ENCODE measurements around the gene ZNF804A. TPM values are rescaled to one million over a fixed set of nuclear protein-coding genes. Genes with fewer than 3 reads are reported as not detected.

Gene ZNF804A
- total RNA-seq, 1 experiment from 2014 or later = 3.4 TPM

DNA sequence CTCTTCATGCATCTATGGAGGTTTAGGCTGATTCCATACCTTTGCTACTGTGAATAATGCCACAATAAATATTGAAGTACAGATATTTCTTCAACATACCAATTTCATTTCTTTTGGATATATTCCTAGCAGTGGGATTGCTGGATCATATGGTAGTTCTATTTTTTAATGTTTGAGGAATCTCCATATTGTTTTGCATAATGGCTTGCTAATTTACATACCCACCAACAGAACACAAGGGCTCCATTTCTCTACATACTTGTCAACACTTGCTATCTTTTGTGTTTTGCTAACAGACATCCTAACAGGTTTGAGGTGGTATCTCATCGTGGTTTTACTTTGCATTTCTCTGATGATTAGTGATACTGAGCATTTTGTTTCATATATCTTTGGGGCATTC is 253.2 kb downstream of the ZNF804A start:
- Histone ChIP-seq H3K9me3 (ENCODE audit: low read depth, low read length, poor library complexity, severe bottlenecking) (no peaks in the 10 kb centered on the region), H3K27ac (ENCODE audit: low read depth, low read length, poor library complexity, severe bottlenecking) (no peak overlapping the region), H3K36me3 (ENCODE audit: insufficient read depth, low read length, poor library complexity, severe bottlenecking) (no peaks in the 10 kb centered on the region), H3K4me3 (ENCODE audit: low read depth, low read length, poor library complexity, severe bottlenecking) (no peak overlapping the region), H3K27me3 (replicated peaks; ENCODE audit: insufficient read depth, low read depth, low read length, poor library complexity) (no peaks in the 10 kb centered on the region), H3K4me1 (ENCODE audit: insufficient read depth, low read length, poor library complexity, severe bottlenecking) (no peaks in the 10 kb centered on the region)
- intact Hi-C loops (cut with micrococcal nuclease; ENCODE audit: unreplicated experiment) = no loop called here
- no peak for DNase-seq (ENCODE audit: low spot score)
- ChIA-PET POLR2A (ENCODE audit: low non-redundant PET) (no interaction called here), CTCF (no interaction called here)
- TF ChIP-seq, protein P1, sequence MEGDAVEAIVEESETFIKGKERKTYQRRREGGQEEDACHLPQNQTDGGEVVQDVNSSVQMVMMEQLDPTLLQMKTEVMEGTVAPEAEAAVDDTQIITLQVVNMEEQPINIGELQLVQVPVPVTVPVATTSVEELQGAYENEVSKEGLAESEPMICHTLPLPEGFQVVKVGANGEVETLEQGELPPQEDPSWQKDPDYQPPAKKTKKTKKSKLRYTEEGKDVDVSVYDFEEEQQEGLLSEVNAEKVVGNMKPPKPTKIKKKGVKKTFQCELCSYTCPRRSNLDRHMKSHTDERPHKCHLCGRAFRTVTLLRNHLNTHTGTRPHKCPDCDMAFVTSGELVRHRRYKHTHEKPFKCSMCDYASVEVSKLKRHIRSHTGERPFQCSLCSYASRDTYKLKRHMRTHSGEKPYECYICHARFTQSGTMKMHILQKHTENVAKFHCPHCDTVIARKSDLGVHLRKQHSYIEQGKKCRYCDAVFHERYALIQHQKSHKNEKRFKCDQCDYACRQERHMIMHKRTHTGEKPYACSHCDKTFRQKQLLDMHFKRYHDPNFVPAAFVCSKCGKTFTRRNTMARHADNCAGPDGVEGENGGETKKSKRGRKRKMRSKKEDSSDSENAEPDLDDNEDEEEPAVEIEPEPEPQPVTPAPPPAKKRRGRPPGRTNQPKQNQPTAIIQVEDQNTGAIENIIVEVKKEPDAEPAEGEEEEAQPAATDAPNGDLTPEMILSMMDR (conservative IDR thresholded peaks at IDR 0.05; ENCODE audit: low read depth, low read length) = no peak
- no peak for TF ChIP-seq EZH2 (IDR thresholded peaks at IDR 0.05; ENCODE audit: borderline replicate concordance, low read depth, low read length, poor library complexity, severe bottlenecking)
- BruUV-seq (replicated peaks) = no TSS peak

DNA sequence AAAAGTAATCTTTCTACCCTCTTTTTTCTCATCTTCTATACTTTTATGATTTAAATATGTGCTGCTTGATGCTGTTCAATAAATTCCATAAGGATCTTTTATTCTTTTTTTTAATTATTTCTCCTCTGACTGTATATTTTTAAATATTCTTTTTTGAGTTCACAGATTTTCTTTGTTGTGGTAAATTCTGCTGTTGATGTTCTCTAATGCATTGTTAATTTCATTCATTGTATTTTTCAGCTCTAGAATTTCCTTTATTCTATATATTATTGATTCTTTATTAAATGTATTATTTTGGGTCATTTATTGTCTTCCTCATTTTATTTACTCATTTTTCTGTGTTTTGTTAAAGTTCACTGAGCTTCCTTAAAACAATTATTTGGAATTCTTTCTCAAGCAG is 260.9 kb downstream of the ZNF804A start:
- no TSS peak for BruUV-seq (replicated peaks)
- POLR2A ChIA-PET (ENCODE audit: low non-redundant PET) = no interaction called here

DNA sequence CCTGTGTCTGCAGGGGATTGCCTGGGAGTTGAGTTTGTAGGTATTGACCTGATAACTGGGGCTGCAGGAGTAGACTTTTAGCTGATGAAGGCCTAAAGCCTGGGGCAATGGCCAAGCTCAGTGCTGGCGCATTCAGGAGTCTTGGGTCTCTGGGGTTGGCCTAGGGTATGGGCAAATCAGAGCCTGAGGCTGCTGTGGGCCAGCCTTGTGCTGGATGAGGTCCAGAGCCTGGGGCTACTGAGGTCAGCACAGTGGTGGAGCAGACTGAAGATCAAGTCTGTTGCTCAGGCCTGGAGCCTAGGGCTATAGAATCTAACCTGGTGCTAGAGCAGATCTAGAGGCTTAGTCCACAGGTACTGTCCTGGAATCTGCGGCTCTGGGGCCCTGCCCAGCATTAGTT is 262.4 kb downstream of the ZNF804A start:
- Histone ChIP-seq H3K27me3 (replicated peaks; ENCODE audit: insufficient read depth, low read depth, low read length, poor library complexity) (no peaks in the 10 kb centered on the region), H3K4me3 (ENCODE audit: low read depth, low read length, poor library complexity, severe bottlenecking) (no peak overlapping the region), H3K4me1 (ENCODE audit: insufficient read depth, low read length, poor library complexity, severe bottlenecking) (no peaks in the 10 kb centered on the region), H3K9me3 (ENCODE audit: low read depth, low read length, poor library complexity, severe bottlenecking) (peaks cover 12% of the 10 kb centered on the region), H3K27ac (ENCODE audit: low read depth, low read length, poor library complexity, severe bottlenecking) (no peak overlapping the region), H3K36me3 (ENCODE audit: insufficient read depth, low read length, poor library complexity, severe bottlenecking) (no peaks in the 10 kb centered on the region)
- ChIA-PET CTCF (no interaction called here), POLR2A (ENCODE audit: low non-redundant PET) (no interaction called here)
- TF ChIP-seq, protein P1 (conservative IDR thresholded peaks at IDR 0.05; ENCODE audit: low read depth, low read length) = no peak
- no peak for TF ChIP-seq EZH2 (IDR thresholded peaks at IDR 0.05; ENCODE audit: borderline replicate concordance, low read depth, low read length, poor library complexity, severe bottlenecking)
- BruUV-seq (replicated peaks) = no TSS peak
- no peak for DNase-seq (ENCODE audit: low spot score)
- intact Hi-C loops (cut with micrococcal nuclease; ENCODE audit: unreplicated experiment) = no loop called here

More for the DNA sequence above, 260.9 kb downstream of the ZNF804A start:
- Histone ChIP-seq H3K27ac (ENCODE audit: low read depth, low read length, poor library complexity, severe bottlenecking) (no peak overlapping the region), H3K4me3 (ENCODE audit: low read depth, low read length, poor library complexity, severe bottlenecking) (no peak overlapping the region), H3K4me1 (ENCODE audit: insufficient read depth, low read length, poor library complexity, severe bottlenecking) (no peaks in the 10 kb centered on the region), H3K36me3 (ENCODE audit: insufficient read depth, low read length, poor library complexity, severe bottlenecking) (no peaks in the 10 kb centered on the region), H3K9me3 (ENCODE audit: low read depth, low read length, poor library complexity, severe bottlenecking) (peaks cover 12% of the 10 kb centered on the region), H3K27me3 (replicated peaks; ENCODE audit: insufficient read depth, low read depth, low read length, poor library complexity) (no peaks in the 10 kb centered on the region)
- no peak for DNase-seq (ENCODE audit: low spot score)
- TF ChIP-seq EZH2 (IDR thresholded peaks at IDR 0.05; ENCODE audit: borderline replicate concordance, low read depth, low read length, poor library complexity, severe bottlenecking) = no peak
- TF ChIP-seq, protein P1 (conservative IDR thresholded peaks at IDR 0.05; ENCODE audit: low read depth, low read length) = no peak
- CTCF ChIA-PET = no interaction called here
- intact Hi-C loops (cut with micrococcal nuclease; ENCODE audit: unreplicated experiment) = no loop called here
